Neuronal stem cell (in vitro differentiated cells): Measurements from ENCODE around the gene PFN3.

Source experiments
- DNase-seq: peaks from one replicate; pipeline ENCODE4 v3.0.0-alpha.2; 2013; ENCODE audit warnings: low spot score
- H2AFZ ChIP-seq: one replicate; pipeline ENCODE4 v1.6.1; 2013; ENCODE audit warnings: mild to moderate bottlenecking, low read length, inconsistent platforms
- H2AK5ac ChIP-seq: 2 replicates; pipeline ENCODE4 v1.6.1; 2013; ENCODE audit warnings: low read depth, mild to moderate bottlenecking, inconsistent platforms, low read length, moderate library complexity, mixed read lengths
- H2BK120ac ChIP-seq: 2 replicates; pipeline ENCODE4 v1.6.1; 2013; ENCODE audit warnings: low read depth, mild to moderate bottlenecking, inconsistent platforms, low read length, moderate library complexity, mixed read lengths
- H2BK12ac ChIP-seq: one replicate; pipeline ENCODE4 v1.6.1; 2013; ENCODE audit warnings: low read length, inconsistent platforms
- H2BK15ac ChIP-seq: 2 replicates; pipeline ENCODE4 v1.6.1; 2013; ENCODE audit warnings: mild to moderate bottlenecking, low read length, inconsistent platforms, mixed read lengths
- H2BK5ac ChIP-seq: one replicate; pipeline ENCODE4 v1.6.1; 2013; ENCODE audit warnings: inconsistent platforms, mild to moderate bottlenecking, low read length, moderate library complexity
- H3K14ac ChIP-seq: one replicate; pipeline ENCODE4 v1.6.1; 2013; ENCODE audit warnings: low read length, inconsistent platforms
- H3K18ac ChIP-seq: 2 replicates; pipeline ENCODE4 v1.6.1; 2013; ENCODE audit warnings: low read length, inconsistent platforms
- H3K23ac ChIP-seq: 2 replicates; pipeline ENCODE4 v1.6.1; 2013; ENCODE audit warnings: low read depth, mild to moderate bottlenecking, mixed read lengths, low read length, inconsistent platforms; ENCODE audit not compliant: poor library complexity
- H3K27ac ChIP-seq: replicated peaks from 3 replicates; pipeline ENCODE4 v1.5.1; 2013; ENCODE audit warnings: low read length, inconsistent platforms
- H3K27me3 ChIP-seq, 3 experiments: 2 replicates each; pipeline ENCODE4 v1.6.1; 2013; ENCODE audit warnings: low read length in 3 of 3, mild to moderate bottlenecking in 2 of 3, inconsistent platforms in 1 of 3, low read depth in 1 of 3, mixed read lengths in 1 of 3, moderate library complexity in 1 of 3; ENCODE audit not compliant: control insufficient read depth in 3 of 3, insufficient read depth in 3 of 3
- H3K36me3 ChIP-seq, 2 donors: replicated peaks in 1 of 2; 2 replicates each; pipeline ENCODE4 v1.6.1; 2013; ENCODE audit warnings: low read length in 2 of 2; ENCODE audit not compliant: control insufficient read depth in 2 of 2, insufficient read depth in 2 of 2
- H3K4ac ChIP-seq: 2 replicates; pipeline ENCODE4 v1.6.1; 2013; ENCODE audit warnings: inconsistent platforms, mild to moderate bottlenecking, low read length, moderate library complexity
- H3K4me1 ChIP-seq, 2 donors: 1 replicate in 1 of 2; 2 replicates in 1 of 2; pipeline ENCODE4 v1.6.1; 2013; ENCODE audit warnings: low read length in 2 of 2, low read depth in 1 of 2; ENCODE audit not compliant: control insufficient read depth in 2 of 2, insufficient read depth in 1 of 2
- H3K4me2 ChIP-seq: one replicate; pipeline ENCODE4 v1.6.1; 2013; ENCODE audit warnings: mild to moderate bottlenecking, low read length, inconsistent platforms; ENCODE audit not compliant: insufficient read depth, poor library complexity, severe bottlenecking
- H3K4me3 ChIP-seq, 2 donors: 2 replicates each; pipeline ENCODE4 v1.5.1; 2013; ENCODE audit warnings: low read length in 2 of 2, mild to moderate bottlenecking in 2 of 2, inconsistent platforms in 1 of 2, moderate library complexity in 1 of 2
- H3K79me1 ChIP-seq: one replicate; pipeline ENCODE4 v1.6.1; 2013; ENCODE audit warnings: low read depth, mild to moderate bottlenecking, inconsistent platforms, low read length, moderate library complexity
- H3K9ac ChIP-seq: one replicate; pipeline ENCODE4 v1.6.1; 2013; ENCODE audit warnings: mild to moderate bottlenecking, low read depth, low read length, inconsistent platforms; ENCODE audit not compliant: poor library complexity
- H3K9me3 ChIP-seq, 2 donors: replicated peaks in 1 of 2; 2 replicates each; pipeline versions ENCODE3 to v1.6.1; 2013; ENCODE audit warnings: low read length in 2 of 2, mild to moderate bottlenecking in 2 of 2, inconsistent platforms in 1 of 2, low read depth in 1 of 2, mixed read lengths in 1 of 2, moderate library complexity in 1 of 2; ENCODE audit not compliant: control insufficient read depth in 2 of 2, insufficient read depth in 1 of 2
- H4K8ac ChIP-seq: one replicate; pipeline ENCODE4 v1.6.1; 2013; ENCODE audit warnings: low read depth, mild to moderate bottlenecking, inconsistent platforms, low read length, moderate library complexity
- H4K91ac ChIP-seq: one replicate; pipeline ENCODE4 v1.6.1; 2013; ENCODE audit warnings: low read length, low read depth, mild to moderate bottlenecking, inconsistent platforms; ENCODE audit not compliant: poor library complexity
- WGBS, 2 donors: extraction: QIAGEN DNeasy Blood & Tissue Kit; methylation state at CpG; one replicate each; pipeline ENCODE4 v1.1.7; 2013; ENCODE audit warnings: missing lambda C conversion rate in 2 of 2, mixed read lengths in 1 of 2; ENCODE audit not compliant: insufficient read length in 2 of 2, insufficient replicate concordance in 1 of 2; ENCODE audit errors: extremely low coverage in 2 of 2; 5-methylcytosine and 5-hydroxymethylcytosine counted together

The PFN3 gene

GRCh38 chr5:177368869-177369644 is 31.4 kb downstream of the PFN3 start:
- WGBS, 2 donors = no CpG with 5 or more reads among the region's 5 CpGs
- H4K8ac ChIP-seq = no peak overlapping the region
- no peak overlapping the region for H3K14ac ChIP-seq
- H3K4me2 ChIP-seq = no peak overlapping the region
- no peak overlapping the region for H3K9ac ChIP-seq
- DNase-seq = no peak
- H3K27me3 ChIP-seq = peaks cover 0 to 19% (median 0%) of the 10 kb centered on the region in 3 experiments
- H3K79me1 ChIP-seq = no peaks in the 10 kb centered on the region
- no peak overlapping the region for H2BK120ac ChIP-seq
- H2BK15ac ChIP-seq = peak overlapping the region; percentile 95
- H2AK5ac ChIP-seq = no peak overlapping the region
- H2BK12ac ChIP-seq = no peak overlapping the region
- H3K4ac ChIP-seq = no peak overlapping the region
- no peak overlapping the region for H3K23ac ChIP-seq
- no peak overlapping the region for H3K4me3 ChIP-seq
- no peak overlapping the region for H3K18ac ChIP-seq
- H3K4me1 ChIP-seq = peaks cover 14 to 19% of the 10 kb centered on the region in 2 donors
- peaks cover 2 to 7% of the 10 kb centered on the region in 2 donors for H3K36me3 ChIP-seq
- H4K91ac ChIP-seq = no peak overlapping the region
- H2BK5ac ChIP-seq = no peak overlapping the region
- peaks cover 0 to 2% of the 10 kb centered on the region in 2 donors for H3K9me3 ChIP-seq
- no peak overlapping the region for H3K27ac ChIP-seq
- H2AFZ ChIP-seq = no peak overlapping the region

GRCh38 chr5:177367981-177368868 is 32.2 kb downstream of the PFN3 start:
- Histone ChIP-seq H3K79me1 (no peaks in the 10 kb centered on the region), H3K4me3 (no peak overlapping the region), H2BK12ac (peak overlapping the region; percentile 87), H3K4me2 (no peak overlapping the region), H3K4me1 (peaks cover 18 to 19% of the 10 kb centered on the region in 2 donors), H3K9me3 (peaks cover 0 to 2% of the 10 kb centered on the region in 2 donors), H2AK5ac (peak overlapping the region; percentile 87), H3K9ac (no peak overlapping the region), H2BK15ac (peak overlapping the region; percentile 95), H3K23ac (peak overlapping the region; percentile 96), H3K27me3 (peaks cover 0 to 19% (median 0%) of the 10 kb centered on the region in 3 experiments), H2BK5ac (peak overlapping the region; percentile 67), H3K36me3 (peaks cover 2 to 7% of the 10 kb centered on the region in 2 donors), H3K14ac (no peak overlapping the region), H3K4ac (no peak overlapping the region), H2AFZ (no peak overlapping the region), H4K8ac (no peak overlapping the region), H3K18ac (peak overlapping the region; percentile 25), H3K27ac (no peak overlapping the region), H2BK120ac (no peak overlapping the region), H4K91ac (no peak overlapping the region)
- no CpG with 5 or more reads among the region's 29 CpGs for WGBS, 2 donors
- no peak for DNase-seq

- H2BK120ac ChIP-seq = no peak overlapping the region
- peaks cover 21 to 25% of the 10 kb centered on the region in 2 donors for H3K4me1 ChIP-seq
- peak overlapping the region; percentile 87 for H2AK5ac ChIP-seq
- no peak for DNase-seq
- H4K8ac ChIP-seq = peak overlapping the region; percentile 77
- H3K23ac ChIP-seq = peak overlapping the region; percentile 96
- WGBS, 2 donors = no CpG with 5 or more reads among the region's 46 CpGs
- peak overlapping the region; percentile 90 for H3K4me2 ChIP-seq
- peaks cover 2 to 5% of the 10 kb centered on the region in 2 donors for H3K36me3 ChIP-seq
- H2BK5ac ChIP-seq = peak overlapping the region; percentile 67
- H3K27ac ChIP-seq = no peak overlapping the region
- H4K91ac ChIP-seq = peak overlapping the region; percentile 11
- H2BK12ac ChIP-seq = peak overlapping the region; percentile 87
- peaks cover 0 to 2% of the 10 kb centered on the region in 2 donors for H3K9me3 ChIP-seq
- H3K27me3 ChIP-seq = peaks cover 0 to 21% (median 0%) of the 10 kb centered on the region in 3 experiments
- H2AFZ ChIP-seq = peak overlapping the region; percentile 96
- peak overlapping the region; percentile 23 to 73 for H3K4me3 ChIP-seq
- peak overlapping the region; percentile 83 for H3K9ac ChIP-seq
- H3K18ac ChIP-seq = peak overlapping the region; percentile 96
- peak overlapping the region; percentile 91 for H3K4ac ChIP-seq
- peak overlapping the region; percentile 51 for H3K14ac ChIP-seq
- peak overlapping the region; percentile 95 for H2BK15ac ChIP-seq
- no peaks in the 10 kb centered on the region for H3K79me1 ChIP-seq
Measured at GRCh38 chr5:177367323-177367848, 33.1 kb downstream of the PFN3 start.
